SK-N-SH treated with all-trans-retinoic acid at 6 μM for 48 hours (cell line): Measurements from ENCODE around the gene CPAMD8.

Experiments used
- ATAC-seq: fragments of 200-7000 bp; cut with Tn5 transposase; 3 replicates; pipeline ENCODE4 v1.9.1; 2020; ENCODE audit warnings: mild to moderate bottlenecking, moderate library complexity
- ARNTL ChIP-seq: fragments of 450-650 bp; formaldehyde crosslinking; IDR thresholded peaks from 2 replicates; pipeline ENCODE4 v1.5.0; 2020; ENCODE audit warnings: low read depth, mild to moderate bottlenecking, moderate library complexity, borderline replicate concordance
- BACH2 ChIP-seq: fragments of 250-450 bp; sonication (Bioruptor Pico); IDR thresholded peaks from 2 replicates; pipeline ENCODE4 v1.9.0; 2021; ENCODE audit warnings: mild to moderate bottlenecking, borderline replicate concordance
- CSDC2 ChIP-seq: fragments of 250-450 bp; sonication (Bioruptor Pico); IDR thresholded peaks from 2 replicates; pipeline ENCODE4 v1.5.0; 2020; ENCODE audit warnings: mild to moderate bottlenecking, moderate library complexity
- ESRRG ChIP-seq: fragments of 250-450 bp; sonication (Bioruptor Pico); IDR thresholded peaks from 2 replicates; pipeline ENCODE4 v1.6.1; 2021; ENCODE audit warnings: mild to moderate bottlenecking
- GLIS3 ChIP-seq: fragments of 250-450 bp; sonication (Bioruptor Pico); IDR thresholded peaks from 2 replicates; pipeline ENCODE4 v1.5.0; 2020; ENCODE audit warnings: mild to moderate bottlenecking, moderate library complexity
- ISL1 ChIP-seq: fragments of 250-450 bp; sonication (Bioruptor Pico); IDR thresholded peaks from 2 replicates; pipeline ENCODE4 v2.1.2; 2022; ENCODE audit warnings: mild to moderate bottlenecking, moderate library complexity
- OSR1 ChIP-seq: fragments of 250-450 bp; sonication (Bioruptor Pico); IDR thresholded peaks from 2 replicates; pipeline ENCODE4 v1.8.0; 2022; ENCODE audit warnings: moderate library complexity, mild to moderate bottlenecking, inconsistent platforms
- PPARA ChIP-seq: fragments of 250-450 bp; sonication (Bioruptor Pico); IDR thresholded peaks from 2 replicates; pipeline ENCODE4 v1.5.0; 2020; ENCODE audit warnings: mild to moderate bottlenecking, borderline replicate concordance
- RARB ChIP-seq: fragments of 250-450 bp; sonication (Bioruptor Pico); IDR thresholded peaks from 2 replicates; pipeline ENCODE4 v1.8.0; 2021; ENCODE audit warnings: mild to moderate bottlenecking, moderate library complexity
- SNAI2 ChIP-seq: fragments of 250-450 bp; sonication (Bioruptor Pico); IDR thresholded peaks from 2 replicates; pipeline ENCODE4 v1.5.0; 2020; ENCODE audit warnings: mild to moderate bottlenecking, moderate library complexity
- TCF4 ChIP-seq: fragments of 250-450 bp; sonication (Bioruptor Pico); IDR thresholded peaks from 2 replicates; pipeline ENCODE4 v1.8.0; 2021; ENCODE audit warnings: mild to moderate bottlenecking, moderate library complexity, borderline replicate concordance
- TOX ChIP-seq: fragments of 250-450 bp; sonication (Bioruptor Pico); IDR thresholded peaks from 2 replicates; pipeline ENCODE4 v1.8.0; 2021; ENCODE audit warnings: mild to moderate bottlenecking, moderate library complexity, borderline replicate concordance
- ZC3H10 ChIP-seq: fragments of 250-450 bp; sonication (Bioruptor Pico); IDR thresholded peaks from 2 replicates; pipeline ENCODE4 v1.5.1; 2021; ENCODE audit warnings: mild to moderate bottlenecking, moderate library complexity
- ZFP30 ChIP-seq: fragments of 450-650 bp; formaldehyde crosslinking; IDR thresholded peaks from 2 replicates; pipeline ENCODE4 v1.5.0; 2022; ENCODE audit warnings: mild to moderate bottlenecking, moderate library complexity
- ZNF565 ChIP-seq: fragments of 450-650 bp; formaldehyde crosslinking; conservative IDR thresholded peaks from 2 replicates; pipeline ENCODE4 v1.5.0; 2020; ENCODE audit warnings: low read depth, mild to moderate bottlenecking, moderate library complexity
- ZNF70 ChIP-seq: fragments of 450-650 bp; formaldehyde crosslinking; IDR thresholded peaks from 2 replicates; pipeline ENCODE4 v1.5.0; 2020; ENCODE audit warnings: mild to moderate bottlenecking, moderate library complexity
- ZNF8 ChIP-seq: fragments of 450-650 bp; formaldehyde crosslinking; IDR thresholded peaks from 2 replicates; pipeline ENCODE4 v1.5.0; 2020; ENCODE audit warnings: mild to moderate bottlenecking, moderate library complexity
- TF ChIP-seq, protein P1 (sequence below): fragments of 250-450 bp; sonication (Bioruptor Pico); IDR thresholded peaks from 2 replicates; pipeline ENCODE4 v1.5.0; 2020; ENCODE audit warnings: mild to moderate bottlenecking, moderate library complexity
- TF ChIP-seq, protein P2 (sequence below): fragments of 250-450 bp; sonication (Bioruptor Pico); IDR thresholded peaks from 2 replicates; pipeline ENCODE4 v1.8.0; 2020; ENCODE audit warnings: mild to moderate bottlenecking, moderate library complexity, borderline replicate concordance
- TF ChIP-seq, protein P3 (sequence below): fragments of 250-450 bp; sonication (Bioruptor Pico); IDR thresholded peaks from 2 replicates; pipeline ENCODE4 v1.5.1; 2020; ENCODE audit warnings: low read depth, mild to moderate bottlenecking, moderate library complexity
- TF ChIP-seq, protein P4 (sequence below): fragments of 250-450 bp; sonication (Bioruptor Pico); IDR thresholded peaks from 2 replicates; pipeline ENCODE4 v1.5.1; 2021; ENCODE audit warnings: mild to moderate bottlenecking, moderate library complexity
- TF ChIP-seq, protein P5 (sequence below): fragments of 250-450 bp; sonication (Bioruptor Pico); IDR thresholded peaks from 2 replicates; pipeline ENCODE4 v1.8.0; 2021; ENCODE audit warnings: low read depth, mild to moderate bottlenecking, moderate library complexity, borderline replicate concordance

Gene CPAMD8

DNA sequence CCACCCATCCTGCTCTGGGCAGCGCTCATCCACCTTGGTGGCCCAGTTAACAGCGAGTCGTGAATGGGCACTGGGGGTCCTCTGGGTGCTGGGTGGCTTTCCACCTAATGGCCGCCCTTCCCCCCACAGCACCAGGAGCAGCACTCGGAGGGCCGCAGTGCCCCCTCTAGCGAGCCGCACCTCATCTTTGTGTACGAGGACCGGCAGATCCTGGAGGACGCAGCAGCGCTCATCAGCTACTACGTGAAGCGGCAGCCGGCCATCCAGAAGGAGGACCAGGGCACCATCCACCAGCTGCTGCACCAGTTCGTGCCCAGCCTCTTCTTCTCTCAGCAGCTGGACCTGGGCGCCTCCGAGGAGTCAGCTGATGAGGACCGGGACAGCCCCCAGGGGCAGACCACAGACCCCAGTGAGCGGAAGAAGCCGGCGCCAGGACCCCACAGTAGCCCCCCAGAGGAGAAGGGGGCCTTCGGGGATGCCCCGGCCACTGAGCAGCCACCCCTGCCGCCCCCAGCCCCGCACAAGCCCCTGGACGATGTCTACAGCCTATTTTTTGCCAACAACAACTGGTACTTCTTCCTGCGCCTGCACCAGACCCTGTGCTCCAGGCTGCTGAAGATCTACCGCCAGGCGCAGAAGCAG is 157.2 kb downstream of the CPAMD8 start:
- no peak for ATAC-seq
- TF ChIP-seq RARB (CRISPR knock-in tag): no peak
- TF ChIP-seq CSDC2 (CRISPR knock-in tag): no peak
- TF ChIP-seq, protein P1, sequence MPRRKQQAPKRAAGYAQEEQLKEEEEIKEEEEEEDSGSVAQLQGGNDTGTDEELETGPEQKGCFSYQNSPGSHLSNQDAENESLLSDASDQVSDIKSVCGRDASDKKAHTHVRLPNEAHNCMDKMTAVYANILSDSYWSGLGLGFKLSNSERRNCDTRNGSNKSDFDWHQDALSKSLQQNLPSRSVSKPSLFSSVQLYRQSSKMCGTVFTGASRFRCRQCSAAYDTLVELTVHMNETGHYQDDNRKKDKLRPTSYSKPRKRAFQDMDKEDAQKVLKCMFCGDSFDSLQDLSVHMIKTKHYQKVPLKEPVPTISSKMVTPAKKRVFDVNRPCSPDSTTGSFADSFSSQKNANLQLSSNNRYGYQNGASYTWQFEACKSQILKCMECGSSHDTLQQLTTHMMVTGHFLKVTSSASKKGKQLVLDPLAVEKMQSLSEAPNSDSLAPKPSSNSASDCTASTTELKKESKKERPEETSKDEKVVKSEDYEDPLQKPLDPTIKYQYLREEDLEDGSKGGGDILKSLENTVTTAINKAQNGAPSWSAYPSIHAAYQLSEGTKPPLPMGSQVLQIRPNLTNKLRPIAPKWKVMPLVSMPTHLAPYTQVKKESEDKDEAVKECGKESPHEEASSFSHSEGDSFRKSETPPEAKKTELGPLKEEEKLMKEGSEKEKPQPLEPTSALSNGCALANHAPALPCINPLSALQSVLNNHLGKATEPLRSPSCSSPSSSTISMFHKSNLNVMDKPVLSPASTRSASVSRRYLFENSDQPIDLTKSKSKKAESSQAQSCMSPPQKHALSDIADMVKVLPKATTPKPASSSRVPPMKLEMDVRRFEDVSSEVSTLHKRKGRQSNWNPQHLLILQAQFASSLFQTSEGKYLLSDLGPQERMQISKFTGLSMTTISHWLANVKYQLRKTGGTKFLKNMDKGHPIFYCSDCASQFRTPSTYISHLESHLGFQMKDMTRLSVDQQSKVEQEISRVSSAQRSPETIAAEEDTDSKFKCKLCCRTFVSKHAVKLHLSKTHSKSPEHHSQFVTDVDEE (CRISPR knock-in tag): no peak
- no peak for TF ChIP-seq SNAI2 (CRISPR knock-in tag)
- no peak for TF ChIP-seq GLIS3 (CRISPR knock-in tag)
- no peak for TF ChIP-seq TCF4 (CRISPR knock-in tag)
- TF ChIP-seq ZC3H10: no peak
- TF ChIP-seq, protein P2, sequence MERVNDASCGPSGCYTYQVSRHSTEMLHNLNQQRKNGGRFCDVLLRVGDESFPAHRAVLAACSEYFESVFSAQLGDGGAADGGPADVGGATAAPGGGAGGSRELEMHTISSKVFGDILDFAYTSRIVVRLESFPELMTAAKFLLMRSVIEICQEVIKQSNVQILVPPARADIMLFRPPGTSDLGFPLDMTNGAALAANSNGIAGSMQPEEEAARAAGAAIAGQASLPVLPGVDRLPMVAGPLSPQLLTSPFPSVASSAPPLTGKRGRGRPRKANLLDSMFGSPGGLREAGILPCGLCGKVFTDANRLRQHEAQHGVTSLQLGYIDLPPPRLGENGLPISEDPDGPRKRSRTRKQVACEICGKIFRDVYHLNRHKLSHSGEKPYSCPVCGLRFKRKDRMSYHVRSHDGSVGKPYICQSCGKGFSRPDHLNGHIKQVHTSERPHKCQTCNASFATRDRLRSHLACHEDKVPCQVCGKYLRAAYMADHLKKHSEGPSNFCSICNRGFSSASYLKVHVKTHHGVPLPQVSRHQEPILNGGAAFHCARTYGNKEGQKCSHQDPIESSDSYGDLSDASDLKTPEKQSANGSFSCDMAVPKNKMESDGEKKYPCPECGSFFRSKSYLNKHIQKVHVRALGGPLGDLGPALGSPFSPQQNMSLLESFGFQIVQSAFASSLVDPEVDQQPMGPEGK (CRISPR knock-in tag): no peak
- TF ChIP-seq ZNF70 (CRISPR knock-in tag): no peak
- no peak for TF ChIP-seq TOX (CRISPR knock-in tag)
- TF ChIP-seq, protein P3, sequence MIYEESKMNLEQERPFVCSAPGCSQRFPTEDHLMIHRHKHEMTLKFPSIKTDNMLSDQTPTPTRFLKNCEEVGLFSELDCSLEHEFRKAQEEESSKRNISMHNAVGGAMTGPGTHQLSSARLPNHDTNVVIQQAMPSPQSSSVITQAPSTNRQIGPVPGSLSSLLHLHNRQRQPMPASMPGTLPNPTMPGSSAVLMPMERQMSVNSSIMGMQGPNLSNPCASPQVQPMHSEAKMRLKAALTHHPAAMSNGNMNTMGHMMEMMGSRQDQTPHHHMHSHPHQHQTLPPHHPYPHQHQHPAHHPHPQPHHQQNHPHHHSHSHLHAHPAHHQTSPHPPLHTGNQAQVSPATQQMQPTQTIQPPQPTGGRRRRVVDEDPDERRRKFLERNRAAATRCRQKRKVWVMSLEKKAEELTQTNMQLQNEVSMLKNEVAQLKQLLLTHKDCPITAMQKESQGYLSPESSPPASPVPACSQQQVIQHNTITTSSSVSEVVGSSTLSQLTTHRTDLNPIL (CRISPR knock-in tag): no peak
- no peak for TF ChIP-seq PPARA (CRISPR knock-in tag)
- no peak for TF ChIP-seq ZNF8 (CRISPR knock-in tag)
- no peak for TF ChIP-seq ARNTL (CRISPR knock-in tag)
- no peak for TF ChIP-seq ZNF565 (CRISPR knock-in tag)
- no peak for TF ChIP-seq ISL1 (CRISPR knock-in tag)
- no peak for TF ChIP-seq BACH2
- TF ChIP-seq, protein P4, sequence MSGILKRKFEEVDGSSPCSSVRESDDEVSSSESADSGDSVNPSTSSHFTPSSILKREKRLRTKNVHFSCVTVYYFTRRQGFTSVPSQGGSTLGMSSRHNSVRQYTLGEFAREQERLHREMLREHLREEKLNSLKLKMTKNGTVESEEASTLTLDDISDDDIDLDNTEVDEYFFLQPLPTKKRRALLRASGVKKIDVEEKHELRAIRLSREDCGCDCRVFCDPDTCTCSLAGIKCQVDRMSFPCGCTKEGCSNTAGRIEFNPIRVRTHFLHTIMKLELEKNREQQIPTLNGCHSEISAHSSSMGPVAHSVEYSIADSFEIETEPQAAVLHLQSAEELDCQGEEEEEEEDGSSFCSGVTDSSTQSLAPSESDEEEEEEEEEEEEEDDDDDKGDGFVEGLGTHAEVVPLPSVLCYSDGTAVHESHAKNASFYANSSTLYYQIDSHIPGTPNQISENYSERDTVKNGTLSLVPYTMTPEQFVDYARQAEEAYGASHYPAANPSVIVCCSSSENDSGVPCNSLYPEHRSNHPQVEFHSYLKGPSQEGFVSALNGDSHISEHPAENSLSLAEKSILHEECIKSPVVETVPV (CRISPR knock-in tag): no peak
- no peak for TF ChIP-seq ESRRG (CRISPR knock-in tag)

DNA sequence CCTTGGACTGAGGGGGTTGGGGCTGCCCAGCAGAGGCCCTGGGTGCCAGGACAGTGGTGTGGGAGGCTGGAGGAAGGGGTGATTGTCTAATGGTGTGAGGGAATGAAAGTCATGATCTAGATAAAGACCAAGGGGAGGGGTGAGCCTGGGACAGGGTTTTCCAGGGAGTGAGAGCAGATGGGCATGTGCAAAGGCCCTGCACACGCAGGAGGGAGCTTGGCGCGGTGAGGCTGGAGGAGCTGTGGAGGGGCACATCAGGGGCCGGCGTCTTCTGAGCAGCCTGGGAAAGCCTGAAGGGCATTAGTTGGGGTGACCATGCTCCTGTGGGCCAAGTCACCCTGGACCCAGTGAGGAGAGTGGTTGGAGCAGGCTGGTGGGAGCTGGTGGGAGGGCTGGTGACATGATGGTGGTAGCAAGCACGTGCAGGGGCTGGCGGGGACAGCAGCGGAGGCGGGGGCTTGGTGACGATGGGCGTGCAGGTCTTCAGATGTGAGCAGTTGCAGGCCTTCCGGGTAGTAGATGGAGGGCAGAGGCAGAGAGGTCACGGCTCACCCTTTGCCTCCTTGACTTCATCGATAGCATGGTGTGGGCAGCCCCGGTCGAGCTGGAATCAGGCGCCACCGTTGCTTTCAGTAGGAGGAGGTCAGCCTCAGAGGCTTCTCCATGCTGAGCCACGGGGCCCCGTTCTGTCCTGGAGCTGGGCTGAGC is 158.0 kb downstream of the CPAMD8 start:
- no peak for ATAC-seq
- TF ChIP-seq SNAI2 (CRISPR knock-in tag) (no peak), GLIS3 (CRISPR knock-in tag) (no peak), PPARA (CRISPR knock-in tag) (no peak), ZFP30 (no peak), TCF4 (CRISPR knock-in tag) (no peak), CSDC2 (CRISPR knock-in tag) (no peak), ESRRG (CRISPR knock-in tag) (no peak), ZC3H10 (no peak), ZNF8 (CRISPR knock-in tag) (no peak), ISL1 (CRISPR knock-in tag) (no peak), ARNTL (CRISPR knock-in tag) (no peak), ZNF70 (CRISPR knock-in tag) (no peak), OSR1 (CRISPR knock-in tag) (no peak), ZNF565 (CRISPR knock-in tag) (no peak)
- TF ChIP-seq, protein P2 (CRISPR knock-in tag): no peak
- TF ChIP-seq, protein P3 (CRISPR knock-in tag): no peak
- TF ChIP-seq, protein P5, sequence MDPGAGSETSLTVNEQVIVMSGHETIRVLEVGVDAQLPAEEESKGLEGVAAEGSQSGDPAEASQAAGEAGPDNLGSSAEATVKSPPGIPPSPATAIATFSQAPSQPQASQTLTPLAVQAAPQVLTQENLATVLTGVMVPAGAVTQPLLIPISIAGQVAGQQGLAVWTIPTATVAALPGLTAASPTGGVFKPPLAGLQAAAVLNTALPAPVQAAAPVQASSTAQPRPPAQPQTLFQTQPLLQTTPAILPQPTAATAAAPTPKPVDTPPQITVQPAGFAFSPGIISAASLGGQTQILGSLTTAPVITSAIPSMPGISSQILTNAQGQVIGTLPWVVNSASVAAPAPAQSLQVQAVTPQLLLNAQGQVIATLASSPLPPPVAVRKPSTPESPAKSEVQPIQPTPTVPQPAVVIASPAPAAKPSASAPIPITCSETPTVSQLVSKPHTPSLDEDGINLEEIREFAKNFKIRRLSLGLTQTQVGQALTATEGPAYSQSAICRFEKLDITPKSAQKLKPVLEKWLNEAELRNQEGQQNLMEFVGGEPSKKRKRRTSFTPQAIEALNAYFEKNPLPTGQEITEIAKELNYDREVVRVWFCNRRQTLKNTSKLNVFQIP (CRISPR knock-in tag): no peak
